Measurements from ENCODE around the gene GREB1L. TPM values are rescaled to one million over a fixed set of nuclear protein-coding genes. Genes with fewer than 3 reads are reported as not detected.
"Not testable (repeated sequence)": the region's sequence is repeated elsewhere in the genome, so short reads cannot be mapped to it uniquely, and the experiment has no call there.

GREB1L gene
- total RNA-seq, 2 experiments from 2014 or later = not detected

- intact Hi-C loops (cut with micrococcal nuclease; ENCODE audit: unreplicated experiment) = no loop called here
- Histone ChIP-seq H3K4me2 (ENCODE audit: low read length) (no peak overlapping the region), H3K4me3 (ENCODE audit: low read depth, low read length, poor library complexity, severe bottlenecking) (no peak overlapping the region), H4K20me1 (ENCODE audit: insufficient read depth, low read length) (no peaks in the 10 kb centered on the region), H3K9me2 (ENCODE audit: insufficient read depth, low read length) (no peaks in the 10 kb centered on the region), H3K36me3 (ENCODE audit: insufficient read depth, low read length) (no peaks in the 10 kb centered on the region), H3K79me2 (ENCODE audit: insufficient read depth, low read depth, low read length) (no peaks in the 10 kb centered on the region), H3K27ac (ENCODE audit: low read depth, low read length, poor library complexity, severe bottlenecking) (no peak overlapping the region), H3K4me1 (ENCODE audit: insufficient read depth, low read length, poor library complexity, severe bottlenecking) (no peaks in the 10 kb centered on the region), H3K9me3 (ENCODE audit: low read length) (no peaks in the 10 kb centered on the region), H2AFZ (ENCODE audit: low read length) (no peak overlapping the region)
- BruUV-seq (replicated peaks) = no TSS peak
- no peak for DNase-seq (ENCODE audit: low spot score)
- CTCF ChIA-PET (ENCODE audit: unreplicated experiment) = no interaction called here
- TF ChIP-seq EZH2phosphoT487 (IDR thresholded peaks at IDR 0.05; ENCODE audit: borderline replicate concordance, low read depth, low read length) (no peak), CTCF (conservative IDR thresholded peaks at IDR 0.05; ENCODE audit: low read length) (no peak)
- POLR2A ChIA-PET = no interaction called here
These were observed 31.2 kb upstream of the GREB1L start for GRCh38 chr18:21210784-21211183.

GRCh38 chr18:21214409-21214808, 27.6 kb upstream of the GREB1L start:
- H3K36me3 ChIP-seq (ENCODE audit: insufficient read depth, low read length); CTCF ChIA-PET (ENCODE audit: unreplicated experiment); H3K4me3 ChIP-seq (ENCODE audit: low read depth, low read length, poor library complexity, severe bottlenecking); intact Hi-C loops (cut with micrococcal nuclease; ENCODE audit: unreplicated experiment); H3K9me3 ChIP-seq (ENCODE audit: low read length); H3K27ac ChIP-seq (ENCODE audit: low read depth, low read length, poor library complexity, severe bottlenecking); DNase-seq (ENCODE audit: low spot score); H3K9me2 ChIP-seq (ENCODE audit: insufficient read depth, low read length); H3K4me2 ChIP-seq (ENCODE audit: low read length); H4K20me1 ChIP-seq (ENCODE audit: insufficient read depth, low read length); H3K79me2 ChIP-seq (ENCODE audit: insufficient read depth, low read depth, low read length); BruUV-seq (replicated peaks); H3K4me1 ChIP-seq (ENCODE audit: insufficient read depth, low read length, poor library complexity, severe bottlenecking); H2AFZ ChIP-seq (ENCODE audit: low read length): not testable (repeated sequence)
- POLR2A ChIA-PET = interaction anchor here (0.6 to 0.7 kb wide), 3 partner anchors 8 to 111 kb away, joined by 3 to 4 read pairs (median 3); no protein-coding TSS in a partner anchor

- Histone ChIP-seq H3K4me3 (ENCODE audit: low read depth, low read length, poor library complexity, severe bottlenecking) (no peak overlapping the region), H3K79me2 (ENCODE audit: insufficient read depth, low read depth, low read length) (no peaks in the 10 kb centered on the region), H3K4me2 (ENCODE audit: low read length) (no peak overlapping the region), H3K4me1 (ENCODE audit: insufficient read depth, low read length, poor library complexity, severe bottlenecking) (no peaks in the 10 kb centered on the region), H4K20me1 (ENCODE audit: insufficient read depth, low read length) (no peaks in the 10 kb centered on the region), H3K9me2 (ENCODE audit: insufficient read depth, low read length) (no peaks in the 10 kb centered on the region), H3K36me3 (ENCODE audit: insufficient read depth, low read length) (no peaks in the 10 kb centered on the region), H3K27ac (ENCODE audit: low read depth, low read length, poor library complexity, severe bottlenecking) (no peak overlapping the region), H3K9me3 (ENCODE audit: low read length) (no peaks in the 10 kb centered on the region), H2AFZ (ENCODE audit: low read length) (no peak overlapping the region)
- intact Hi-C loops (cut with micrococcal nuclease; ENCODE audit: unreplicated experiment) = no loop called here
- no peak for TF ChIP-seq CTCF (conservative IDR thresholded peaks at IDR 0.05; ENCODE audit: low read length)
- TF ChIP-seq EZH2phosphoT487 (IDR thresholded peaks at IDR 0.05; ENCODE audit: borderline replicate concordance, low read depth, low read length) = no peak
- ChIA-PET POLR2A (no interaction called here), CTCF (ENCODE audit: unreplicated experiment) (no interaction called here)
- DNase-seq (ENCODE audit: low spot score) = no peak
- BruUV-seq (replicated peaks) = no TSS peak
These were observed 26.5 kb upstream of the GREB1L start for GRCh38 chr18:21215490-21215889.
